ENCODE measurements around the gene MICU2.

Gene MICU2

GRCh38 chr13:21583478-21583877 is 20.5 kb downstream of the MICU2 start:
- H3K36me3 ChIP-seq (ENCODE audit: control insufficient read depth, insufficient read depth, low read length) = no peaks in the 10 kb centered on the region

GRCh38 chr13:21580736-21581135 is 23.2 kb downstream of the MICU2 start:
- no peak overlapping the region for H3K4ac ChIP-seq (ENCODE audit: low read depth, low read length)
- DNase-seq = no peak
- H3K18ac ChIP-seq (ENCODE audit: low read length) = no peak overlapping the region
- no peak overlapping the region for H3K23ac ChIP-seq (ENCODE audit: low read length)
- no peak overlapping the region for H3K27ac ChIP-seq (ENCODE audit: low read depth, low read length)
- H3K9ac ChIP-seq (ENCODE audit: low read length) = no peak overlapping the region
- no peak overlapping the region for H4K8ac ChIP-seq (ENCODE audit: low read depth, low read length)
- no peaks in the 10 kb centered on the region for H3K36me3 ChIP-seq (ENCODE audit: control insufficient read depth, insufficient read depth, low read length)
- H3K56ac ChIP-seq (ENCODE audit: low read length) = no peak overlapping the region
- H3K79me1 ChIP-seq (ENCODE audit: low read length) = peaks cover 2% of the 10 kb centered on the region
- no peak overlapping the region for H4K5ac ChIP-seq (ENCODE audit: low read length)
- no peaks in the 10 kb centered on the region for H3K27me3 ChIP-seq (ENCODE audit: insufficient read depth, low read length, poor library complexity)
- no peaks in the 10 kb centered on the region for H3K4me1 ChIP-seq (ENCODE audit: control insufficient read depth, low read depth, low read length)
- no peak overlapping the region for H2BK5ac ChIP-seq (ENCODE audit: low read length)
- H2BK15ac ChIP-seq (replicated peaks; ENCODE audit: low read depth) = no peak overlapping the region
- H3K4me3 ChIP-seq (ENCODE audit: low read length) = no peak overlapping the region
- no peak overlapping the region for H2AK5ac ChIP-seq (ENCODE audit: low read length)
- H2BK120ac ChIP-seq (ENCODE audit: low read depth, low read length) = no peak overlapping the region
- H3K79me2 ChIP-seq (ENCODE audit: control insufficient read depth, insufficient read depth, low read length) = no peaks in the 10 kb centered on the region
- no peak overlapping the region for H3K4me2 ChIP-seq (ENCODE audit: low read length)

More at GRCh38 chr13:21583478-21583877, 20.5 kb downstream of the MICU2 start:
- H2BK15ac ChIP-seq (replicated peaks; ENCODE audit: low read depth) = no peak overlapping the region
- H2AK5ac ChIP-seq (ENCODE audit: low read length) = no peak overlapping the region
- no peak overlapping the region for H3K56ac ChIP-seq (ENCODE audit: low read length)
- WGBS (ENCODE audit: extremely low coverage, insufficient coverage, low lambda C conversion rate) = no CpG with 5 or more reads among the region's 2 CpGs
- no peak overlapping the region for H3K23ac ChIP-seq (ENCODE audit: low read length)
- no peak overlapping the region for H3K27ac ChIP-seq (ENCODE audit: low read depth, low read length)
- peak; percentile 72 for DNase-seq
- no peak overlapping the region for H4K8ac ChIP-seq (ENCODE audit: low read depth, low read length)
- no peak overlapping the region for H3K4me3 ChIP-seq (ENCODE audit: low read length)
- no peak overlapping the region for H2BK5ac ChIP-seq (ENCODE audit: low read length)
- H2BK120ac ChIP-seq (ENCODE audit: low read depth, low read length) = no peak overlapping the region
- H3K4me1 ChIP-seq (ENCODE audit: control insufficient read depth, low read depth, low read length) = no peaks in the 10 kb centered on the region
- H3K79me1 ChIP-seq (ENCODE audit: low read length) = peaks cover 5% of the 10 kb centered on the region
- H3K79me2 ChIP-seq (ENCODE audit: control insufficient read depth, insufficient read depth, low read length) = peaks cover 4% of the 10 kb centered on the region
- H3K4me2 ChIP-seq (ENCODE audit: low read length) = no peak overlapping the region
- no peak overlapping the region for H3K9ac ChIP-seq (ENCODE audit: low read length)
- H3K4ac ChIP-seq (ENCODE audit: low read depth, low read length) = no peak overlapping the region
- no peak overlapping the region for H4K5ac ChIP-seq (ENCODE audit: low read length)
- H3K18ac ChIP-seq (ENCODE audit: low read length) = no peak overlapping the region
- H3K27me3 ChIP-seq (ENCODE audit: insufficient read depth, low read length, poor library complexity) = no peaks in the 10 kb centered on the region

GRCh38 chr13:21579754-21580316 is 24.1 kb downstream of the MICU2 start:
- Histone ChIP-seq H2BK5ac (ENCODE audit: low read length) (no peak overlapping the region), H3K4ac (ENCODE audit: low read depth, low read length) (no peak overlapping the region), H3K4me3 (ENCODE audit: low read length) (no peak overlapping the region), H3K18ac (ENCODE audit: low read length) (no peak overlapping the region), H2BK120ac (ENCODE audit: low read depth, low read length) (no peak overlapping the region), H4K8ac (ENCODE audit: low read depth, low read length) (no peak overlapping the region), H3K4me2 (ENCODE audit: low read length) (no peak overlapping the region), H3K4me1 (ENCODE audit: control insufficient read depth, low read depth, low read length) (no peaks in the 10 kb centered on the region), H4K5ac (ENCODE audit: low read length) (no peak overlapping the region), H3K36me3 (ENCODE audit: control insufficient read depth, insufficient read depth, low read length) (no peaks in the 10 kb centered on the region), H3K27ac (ENCODE audit: low read depth, low read length) (no peak overlapping the region), H3K79me1 (ENCODE audit: low read length) (peaks cover 2% of the 10 kb centered on the region), H3K23ac (ENCODE audit: low read length) (no peak overlapping the region), H3K79me2 (ENCODE audit: control insufficient read depth, insufficient read depth, low read length) (no peaks in the 10 kb centered on the region), H3K9ac (ENCODE audit: low read length) (no peak overlapping the region), H2BK15ac (replicated peaks; ENCODE audit: low read depth) (no peak overlapping the region), H3K56ac (ENCODE audit: low read length) (no peak overlapping the region), H2AK5ac (ENCODE audit: low read length) (no peak overlapping the region), H3K27me3 (ENCODE audit: insufficient read depth, low read length, poor library complexity) (no peaks in the 10 kb centered on the region)
- no peak for DNase-seq
- no CpG with 5 or more reads among the region's 3 CpGs for WGBS (ENCODE audit: extremely low coverage, insufficient coverage, low lambda C conversion rate)

- H3K18ac ChIP-seq (ENCODE audit: low read length) = no peak overlapping the region
- WGBS (ENCODE audit: extremely low coverage, insufficient coverage, low lambda C conversion rate) = no CpG with 5 or more reads among the region's 1 CpG
- no peak overlapping the region for H3K56ac ChIP-seq (ENCODE audit: low read length)
- no peaks in the 10 kb centered on the region for H3K79me2 ChIP-seq (ENCODE audit: control insufficient read depth, insufficient read depth, low read length)
- no peak overlapping the region for H3K4ac ChIP-seq (ENCODE audit: low read depth, low read length)
- H4K8ac ChIP-seq (ENCODE audit: low read depth, low read length) = no peak overlapping the region
- no peak overlapping the region for H2BK5ac ChIP-seq (ENCODE audit: low read length)
- no peaks in the 10 kb centered on the region for H3K36me3 ChIP-seq (ENCODE audit: control insufficient read depth, insufficient read depth, low read length)
- peaks cover 2% of the 10 kb centered on the region for H3K79me1 ChIP-seq (ENCODE audit: low read length)
- H3K4me2 ChIP-seq (ENCODE audit: low read length) = no peak overlapping the region
- H3K4me3 ChIP-seq (ENCODE audit: low read length) = no peak overlapping the region
- no peaks in the 10 kb centered on the region for H3K4me1 ChIP-seq (ENCODE audit: control insufficient read depth, low read depth, low read length)
- H4K5ac ChIP-seq (ENCODE audit: low read length) = no peak overlapping the region
- H2AK5ac ChIP-seq (ENCODE audit: low read length) = no peak overlapping the region
- H2BK120ac ChIP-seq (ENCODE audit: low read depth, low read length) = no peak overlapping the region
- H2BK15ac ChIP-seq (replicated peaks; ENCODE audit: low read depth) = no peak overlapping the region
- no peak overlapping the region for H3K27ac ChIP-seq (ENCODE audit: low read depth, low read length)
- no peaks in the 10 kb centered on the region for H3K27me3 ChIP-seq (ENCODE audit: insufficient read depth, low read length, poor library complexity)
- H3K9ac ChIP-seq (ENCODE audit: low read length) = no peak overlapping the region
- DNase-seq = no peak
- no peak overlapping the region for H3K23ac ChIP-seq (ENCODE audit: low read length)
Observed at GRCh38 chr13:21578748-21579147, 25.2 kb downstream of the MICU2 start.

GRCh38 chr13:21576426-21576825 is 27.5 kb downstream of the MICU2 start:
- DNase-seq = peak; percentile 23
- no peaks in the 10 kb centered on the region for H3K79me1 ChIP-seq (ENCODE audit: low read length)

GRCh38 chr13:21573920-21574712 is 29.9 kb downstream of the MICU2 start:
- Histone ChIP-seq H4K8ac (ENCODE audit: low read depth, low read length) (no peak overlapping the region), H3K27ac (ENCODE audit: low read depth, low read length) (no peak overlapping the region), H3K18ac (ENCODE audit: low read length) (no peak overlapping the region), H3K23ac (ENCODE audit: low read length) (no peak overlapping the region), H3K27me3 (ENCODE audit: insufficient read depth, low read length, poor library complexity) (no peaks in the 10 kb centered on the region), H3K79me2 (ENCODE audit: control insufficient read depth, insufficient read depth, low read length) (no peaks in the 10 kb centered on the region), H2BK5ac (ENCODE audit: low read length) (no peak overlapping the region), H3K4me2 (ENCODE audit: low read length) (no peak overlapping the region), H3K9ac (ENCODE audit: low read length) (no peak overlapping the region), H2AK5ac (ENCODE audit: low read length) (no peak overlapping the region), H3K56ac (ENCODE audit: low read length) (no peak overlapping the region), H3K79me1 (ENCODE audit: low read length) (no peaks in the 10 kb centered on the region), H3K36me3 (ENCODE audit: control insufficient read depth, insufficient read depth, low read length) (no peaks in the 10 kb centered on the region), H3K4me3 (ENCODE audit: low read length) (no peak overlapping the region), H4K5ac (ENCODE audit: low read length) (no peak overlapping the region), H2BK15ac (replicated peaks; ENCODE audit: low read depth) (no peak overlapping the region), H3K4ac (ENCODE audit: low read depth, low read length) (no peak overlapping the region), H2BK120ac (ENCODE audit: low read depth, low read length) (no peak overlapping the region), H3K4me1 (ENCODE audit: control insufficient read depth, low read depth, low read length) (peaks cover 2% of the 10 kb centered on the region)
- WGBS (ENCODE audit: extremely low coverage, insufficient coverage, low lambda C conversion rate) = no CpG with 5 or more reads among the region's 2 CpGs
- peak; percentile 54 for DNase-seq

More at GRCh38 chr13:21576426-21576825, 27.5 kb downstream of the MICU2 start:
- Histone ChIP-seq H3K36me3 (ENCODE audit: control insufficient read depth, insufficient read depth, low read length) (no peaks in the 10 kb centered on the region), H3K4me1 (ENCODE audit: control insufficient read depth, low read depth, low read length) (peaks cover 2% of the 10 kb centered on the region), H2AK5ac (ENCODE audit: low read length) (no peak overlapping the region), H3K9ac (ENCODE audit: low read length) (no peak overlapping the region), H2BK15ac (replicated peaks; ENCODE audit: low read depth) (no peak overlapping the region), H3K23ac (ENCODE audit: low read length) (no peak overlapping the region), H3K79me2 (ENCODE audit: control insufficient read depth, insufficient read depth, low read length) (no peaks in the 10 kb centered on the region), H3K56ac (ENCODE audit: low read length) (peak overlapping the region; percentile 32), H2BK5ac (ENCODE audit: low read length) (no peak overlapping the region), H3K27ac (ENCODE audit: low read depth, low read length) (no peak overlapping the region), H3K18ac (ENCODE audit: low read length) (no peak overlapping the region), H2BK120ac (ENCODE audit: low read depth, low read length) (no peak overlapping the region), H3K4ac (ENCODE audit: low read depth, low read length) (no peak overlapping the region), H3K27me3 (ENCODE audit: insufficient read depth, low read length, poor library complexity) (no peaks in the 10 kb centered on the region), H3K4me2 (ENCODE audit: low read length) (no peak overlapping the region), H4K5ac (ENCODE audit: low read length) (no peak overlapping the region), H3K4me3 (ENCODE audit: low read length) (no peak overlapping the region), H4K8ac (ENCODE audit: low read depth, low read length) (no peak overlapping the region)
